HL-60 (cell line): ENCODE results near the gene PDE4B.

Experiments used
- CTCF ChIP-seq: IDR thresholded peaks from one replicate; pipeline ENCODE4 v1.5.1; 2011; ENCODE audit warnings: low read length, control low read depth, inconsistent platforms; ENCODE audit not compliant: insufficient read depth
- GABPA ChIP-seq: IDR thresholded peaks from 2 replicates; pipeline ENCODE4 v1.6.1; 2012; ENCODE audit warnings: low read depth
- POLR2AphosphoS5 ChIP-seq: IDR thresholded peaks from 2 replicates; pipeline ENCODE4 v1.6.1; 2012; ENCODE audit warnings: low read depth
- REST ChIP-seq: IDR thresholded peaks from 2 replicates; pipeline ENCODE4 v1.6.1; 2012; ENCODE audit warnings: low read depth; ENCODE audit not compliant: insufficient replicate concordance
- SPI1 ChIP-seq: IDR thresholded peaks from 2 replicates; pipeline ENCODE4 v1.6.1; 2012; ENCODE audit warnings: low read depth, mild to moderate bottlenecking, borderline replicate concordance

- TF ChIP-seq CTCF (no peak), REST (no peak), POLR2AphosphoS5 (no peak), GABPA (no peak), SPI1 (no peak)
Measured at GRCh38 chr1:65953170-65953569, 160.5 kb downstream of the PDE4B start.
